ENCODE results near the gene PUS10. TPM values are rescaled to one million over a fixed set of nuclear protein-coding genes. Genes with fewer than 3 reads are reported as not detected.

The PUS10 gene
- total and polyA plus RNA-seq, 2 of the 13 experiments (the other 11 are each of a cell fraction or from before 2014, with no cell fraction given), result 41.4 to 44.3 TPM

DNA sequence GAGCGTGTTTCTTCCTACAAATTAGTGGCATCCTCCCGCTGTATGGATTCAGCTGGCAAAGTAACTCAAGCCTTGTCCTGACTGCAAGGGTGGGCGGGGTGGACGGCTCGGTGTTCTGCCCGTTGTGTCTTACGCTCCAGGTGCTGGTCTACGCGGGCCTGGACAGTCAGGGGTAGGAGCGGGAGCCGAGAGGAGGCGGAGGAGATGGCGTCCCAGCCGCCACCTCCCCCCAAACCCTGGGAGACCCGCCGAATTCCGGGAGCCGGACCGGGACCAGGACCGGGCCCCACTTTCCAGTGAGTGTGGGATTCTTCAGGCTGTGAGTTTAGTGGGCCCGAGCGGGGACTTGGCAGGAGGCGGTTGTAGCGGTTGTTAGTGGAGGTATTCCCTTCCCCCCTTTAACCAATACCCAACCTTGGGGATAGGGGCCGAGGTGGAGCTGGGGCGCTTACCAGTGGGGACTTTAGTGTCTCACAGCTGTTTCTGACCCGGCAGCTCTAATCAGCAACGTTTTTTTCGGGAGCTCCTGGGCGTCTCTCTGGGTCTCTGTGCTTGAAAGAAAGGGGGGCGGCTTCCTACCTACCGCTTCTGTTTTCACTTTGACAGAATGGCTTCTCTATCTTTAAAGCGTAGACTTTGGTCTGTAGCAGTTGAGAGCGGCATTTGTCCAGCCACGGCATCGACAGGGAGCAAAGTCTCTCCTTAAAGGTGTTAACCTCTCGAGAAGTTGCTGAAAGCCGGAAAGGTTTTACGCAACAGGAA is at the start of gene PUS10, which contains the start of gene PEX13 (continued):
- TF ChIP-seq, protein P1, sequence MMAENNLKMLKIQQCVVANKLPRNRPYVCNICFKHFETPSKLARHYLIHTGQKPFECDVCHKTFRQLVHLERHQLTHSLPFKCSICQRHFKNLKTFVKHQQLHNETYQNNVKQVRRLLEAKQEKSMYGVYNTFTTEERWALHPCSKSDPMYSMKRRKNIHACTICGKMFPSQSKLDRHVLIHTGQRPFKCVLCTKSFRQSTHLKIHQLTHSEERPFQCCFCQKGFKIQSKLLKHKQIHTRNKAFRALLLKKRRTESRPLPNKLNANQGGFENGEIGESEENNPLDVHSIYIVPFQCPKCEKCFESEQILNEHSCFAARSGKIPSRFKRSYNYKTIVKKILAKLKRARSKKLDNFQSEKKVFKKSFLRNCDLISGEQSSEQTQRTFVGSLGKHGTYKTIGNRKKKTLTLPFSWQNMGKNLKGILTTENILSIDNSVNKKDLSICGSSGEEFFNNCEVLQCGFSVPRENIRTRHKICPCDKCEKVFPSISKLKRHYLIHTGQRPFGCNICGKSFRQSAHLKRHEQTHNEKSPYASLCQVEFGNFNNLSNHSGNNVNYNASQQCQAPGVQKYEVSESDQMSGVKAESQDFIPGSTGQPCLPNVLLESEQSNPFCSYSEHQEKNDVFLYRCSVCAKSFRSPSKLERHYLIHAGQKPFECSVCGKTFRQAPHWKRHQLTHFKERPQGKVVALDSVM (CRISPR knock-in tag; IDR thresholded peaks at IDR 0.05), result peak; percentile 20; the same call in 1 of the 2 replicates
- peak; percentile 84 for TF ChIP-seq RCOR2 (CRISPR knock-in tag; IDR thresholded peaks at IDR 0.05)
- TF ChIP-seq, protein P2, sequence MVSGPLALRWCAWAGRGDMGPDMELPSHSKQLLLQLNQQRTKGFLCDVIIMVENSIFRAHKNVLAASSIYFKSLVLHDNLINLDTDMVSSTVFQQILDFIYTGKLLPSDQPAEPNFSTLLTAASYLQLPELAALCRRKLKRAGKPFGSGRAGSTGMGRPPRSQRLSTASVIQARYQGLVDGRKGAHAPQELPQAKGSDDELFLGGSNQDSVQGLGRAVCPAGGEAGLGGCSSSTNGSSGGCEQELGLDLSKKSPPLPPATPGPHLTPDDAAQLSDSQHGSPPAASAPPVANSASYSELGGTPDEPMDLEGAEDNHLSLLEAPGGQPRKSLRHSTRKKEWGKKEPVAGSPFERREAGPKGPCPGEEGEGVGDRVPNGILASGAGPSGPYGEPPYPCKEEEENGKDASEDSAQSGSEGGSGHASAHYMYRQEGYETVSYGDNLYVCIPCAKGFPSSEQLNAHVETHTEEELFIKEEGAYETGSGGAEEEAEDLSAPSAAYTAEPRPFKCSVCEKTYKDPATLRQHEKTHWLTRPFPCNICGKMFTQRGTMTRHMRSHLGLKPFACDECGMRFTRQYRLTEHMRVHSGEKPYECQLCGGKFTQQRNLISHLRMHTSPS (CRISPR knock-in tag; IDR thresholded peaks at IDR 0.05; ENCODE audit: low read depth), result 0 out of 2 replicates have a peak, but pooled peaks have one; percentile 16
- no peak; the same call in 1 of the 2 replicates for TF ChIP-seq SNAI1 (CRISPR knock-in tag; IDR thresholded peaks at IDR 0.05; ENCODE audit: borderline replicate concordance)
- TF ChIP-seq TAF1 (CRISPR knock-in tag; IDR thresholded peaks at IDR 0.05), result peak; percentile 83
- TF ChIP-seq HDAC6 (IDR thresholded peaks at IDR 0.05; ENCODE audit: low read depth, low read length), result no peak
- TF ChIP-seq PCBP1 (IDR thresholded peaks at IDR 0.05; ENCODE audit: borderline replicate concordance, low read depth, low read length), result peak; percentile 96
- TF ChIP-seq ZNF180 (CRISPR knock-in tag; IDR thresholded peaks at IDR 0.05; ENCODE audit: borderline replicate concordance, low read depth), result no peak
- peak; percentile 78; the same call in 1 of the 2 replicates for TF ChIP-seq ZNF75D (CRISPR knock-in tag; IDR thresholded peaks at IDR 0.05; ENCODE audit: borderline replicate concordance)
- TF ChIP-seq, protein P3, sequence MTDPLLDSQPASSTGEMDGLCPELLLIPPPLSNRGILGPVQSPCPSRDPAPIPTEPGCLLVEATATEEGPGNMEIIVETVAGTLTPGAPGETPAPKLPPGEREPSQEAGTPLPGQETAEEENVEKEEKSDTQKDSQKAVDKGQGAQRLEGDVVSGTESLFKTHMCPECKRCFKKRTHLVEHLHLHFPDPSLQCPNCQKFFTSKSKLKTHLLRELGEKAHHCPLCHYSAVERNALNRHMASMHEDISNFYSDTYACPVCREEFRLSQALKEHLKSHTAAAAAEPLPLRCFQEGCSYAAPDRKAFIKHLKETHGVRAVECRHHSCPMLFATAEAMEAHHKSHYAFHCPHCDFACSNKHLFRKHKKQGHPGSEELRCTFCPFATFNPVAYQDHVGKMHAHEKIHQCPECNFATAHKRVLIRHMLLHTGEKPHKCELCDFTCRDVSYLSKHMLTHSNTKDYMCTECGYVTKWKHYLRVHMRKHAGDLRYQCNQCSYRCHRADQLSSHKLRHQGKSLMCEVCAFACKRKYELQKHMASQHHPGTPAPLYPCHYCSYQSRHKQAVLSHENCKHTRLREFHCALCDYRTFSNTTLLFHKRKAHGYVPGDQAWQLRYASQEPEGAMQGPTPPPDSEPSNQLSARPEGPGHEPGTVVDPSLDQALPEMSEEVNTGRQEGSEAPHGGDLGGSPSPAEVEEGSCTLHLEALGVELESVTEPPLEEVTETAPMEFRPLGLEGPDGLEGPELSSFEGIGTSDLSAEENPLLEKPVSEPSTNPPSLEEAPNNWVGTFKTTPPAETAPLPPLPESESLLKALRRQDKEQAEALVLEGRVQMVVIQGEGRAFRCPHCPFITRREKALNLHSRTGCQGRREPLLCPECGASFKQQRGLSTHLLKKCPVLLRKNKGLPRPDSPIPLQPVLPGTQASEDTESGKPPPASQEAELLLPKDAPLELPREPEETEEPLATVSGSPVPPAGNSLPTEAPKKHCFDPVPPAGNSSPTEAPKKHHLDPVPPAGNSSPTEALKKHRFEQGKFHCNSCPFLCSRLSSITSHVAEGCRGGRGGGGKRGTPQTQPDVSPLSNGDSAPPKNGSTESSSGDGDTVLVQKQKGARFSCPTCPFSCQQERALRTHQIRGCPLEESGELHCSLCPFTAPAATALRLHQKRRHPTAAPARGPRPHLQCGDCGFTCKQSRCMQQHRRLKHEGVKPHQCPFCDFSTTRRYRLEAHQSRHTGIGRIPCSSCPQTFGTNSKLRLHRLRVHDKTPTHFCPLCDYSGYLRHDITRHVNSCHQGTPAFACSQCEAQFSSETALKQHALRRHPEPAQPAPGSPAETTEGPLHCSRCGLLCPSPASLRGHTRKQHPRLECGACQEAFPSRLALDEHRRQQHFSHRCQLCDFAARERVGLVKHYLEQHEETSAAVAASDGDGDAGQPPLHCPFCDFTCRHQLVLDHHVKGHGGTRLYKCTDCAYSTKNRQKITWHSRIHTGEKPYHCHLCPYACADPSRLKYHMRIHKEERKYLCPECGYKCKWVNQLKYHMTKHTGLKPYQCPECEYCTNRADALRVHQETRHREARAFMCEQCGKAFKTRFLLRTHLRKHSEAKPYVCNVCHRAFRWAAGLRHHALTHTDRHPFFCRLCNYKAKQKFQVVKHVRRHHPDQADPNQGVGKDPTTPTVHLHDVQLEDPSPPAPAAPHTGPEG (CRISPR knock-in tag; IDR thresholded peaks at IDR 0.05), result peak; percentile 82
- TF ChIP-seq ZNF30 (CRISPR knock-in tag; IDR thresholded peaks at IDR 0.05), result no peak
- TF ChIP-seq, protein P4, sequence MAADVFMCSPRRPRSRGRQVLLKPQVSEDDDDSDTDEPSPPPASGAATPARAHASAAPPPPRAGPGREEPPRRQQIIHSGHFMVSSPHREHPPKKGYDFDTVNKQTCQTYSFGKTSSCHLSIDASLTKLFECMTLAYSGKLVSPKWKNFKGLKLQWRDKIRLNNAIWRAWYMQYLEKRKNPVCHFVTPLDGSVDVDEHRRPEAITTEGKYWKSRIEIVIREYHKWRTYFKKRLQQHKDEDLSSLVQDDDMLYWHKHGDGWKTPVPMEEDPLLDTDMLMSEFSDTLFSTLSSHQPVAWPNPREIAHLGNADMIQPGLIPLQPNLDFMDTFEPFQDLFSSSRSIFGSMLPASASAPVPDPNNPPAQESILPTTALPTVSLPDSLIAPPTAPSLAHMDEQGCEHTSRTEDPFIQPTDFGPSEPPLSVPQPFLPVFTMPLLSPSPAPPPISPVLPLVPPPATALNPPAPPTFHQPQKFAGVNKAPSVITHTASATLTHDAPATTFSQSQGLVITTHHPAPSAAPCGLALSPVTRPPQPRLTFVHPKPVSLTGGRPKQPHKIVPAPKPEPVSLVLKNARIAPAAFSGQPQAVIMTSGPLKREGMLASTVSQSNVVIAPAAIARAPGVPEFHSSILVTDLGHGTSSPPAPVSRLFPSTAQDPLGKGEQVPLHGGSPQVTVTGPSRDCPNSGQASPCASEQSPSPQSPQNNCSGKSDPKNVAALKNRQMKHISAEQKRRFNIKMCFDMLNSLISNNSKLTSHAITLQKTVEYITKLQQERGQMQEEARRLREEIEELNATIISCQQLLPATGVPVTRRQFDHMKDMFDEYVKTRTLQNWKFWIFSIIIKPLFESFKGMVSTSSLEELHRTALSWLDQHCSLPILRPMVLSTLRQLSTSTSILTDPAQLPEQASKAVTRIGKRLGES (CRISPR knock-in tag; IDR thresholded peaks at IDR 0.05; ENCODE audit: borderline replicate concordance), result peak; percentile 46
- TF ChIP-seq NFYB (CRISPR knock-in tag; IDR thresholded peaks at IDR 0.05), result peak; percentile 8; the same call in 1 of the 2 replicates
- no peak for TF ChIP-seq SOX6 (IDR thresholded peaks at IDR 0.05)
- TF ChIP-seq SOX6 (CRISPR knock-in tag; IDR thresholded peaks at IDR 0.05), result peak; percentile 96
- peak; percentile 91 for TF ChIP-seq ZNF121 (CRISPR knock-in tag; IDR thresholded peaks at IDR 0.05)

Data from HepG2 (cell line).